H1 (cell line): ENCODE measurements around the gene ATG2B. TPM values are rescaled to one million over a fixed set of nuclear protein-coding genes. Genes with fewer than 3 reads are reported as not detected.

Source experiments
- CTCF ChIA-PET: fragments of 300-600 bp; sonication (Branson Sonifier 250); formaldehyde crosslinking; loops from one replicate; lab custom pipeline; 2021; ENCODE audit not compliant: partially characterized antibody; lab: Charles Lee
- POLR2A ChIA-PET: fragments of 300-600 bp; sonication (Branson Sonifier 250); formaldehyde crosslinking; loops from one replicate; lab custom pipeline; 2021; ENCODE audit warnings: inconsistent platforms; ENCODE audit not compliant: partially characterized antibody; lab: Charles Lee
- DNase-seq, 2 experiments: peaks; one replicate each; pipeline versions ENCODE4 v3.0.0 to v3.0.0-alpha.2; 2010 to 2022; ENCODE audit warnings: low spot score in 2 of 2, low read depth in 1 of 2, mixed read lengths in 1 of 2
- FAIRE-seq: peaks from 2 replicates; lab custom pipeline; 2011; peaks lifted over from hg19 to GRCh38; lab: Jason Lieb, UNC
- H2AFZ ChIP-seq: 2 replicates; pipeline ENCODE4 v1.8.1; 2012; ENCODE audit warnings: low read length, inconsistent platforms
- H2AK5ac ChIP-seq: 2 replicates; pipeline ENCODE4 v1.6.1; 2013; ENCODE audit warnings: low read depth, low read length
- H2BK120ac ChIP-seq: replicated peaks from 2 replicates; pipeline ENCODE3; 2013; ENCODE audit warnings: low read depth, low read length, inconsistent platforms
- H2BK12ac ChIP-seq: 2 replicates; pipeline ENCODE4 v1.6.1; 2013; ENCODE audit warnings: low read depth, low read length
- H2BK15ac ChIP-seq: 2 replicates; pipeline ENCODE4 v1.6.1; 2013; ENCODE audit warnings: low read length
- H2BK20ac ChIP-seq: 2 replicates; pipeline ENCODE4 v1.6.1; 2013; ENCODE audit warnings: low read length
- H2BK5ac ChIP-seq: 2 replicates; pipeline ENCODE4 v1.6.1; 2013; ENCODE audit warnings: low read depth, low read length
- H3K14ac ChIP-seq: 2 replicates; pipeline ENCODE4 v1.6.1; 2013; ENCODE audit warnings: inconsistent platforms; ENCODE audit not compliant: insufficient read length
- H3K18ac ChIP-seq: 2 replicates; pipeline ENCODE4 v1.6.1; 2013; ENCODE audit warnings: low read length; ENCODE audit errors: extremely low read depth
- H3K23ac ChIP-seq: 2 replicates; pipeline ENCODE4 v1.6.1; 2013; ENCODE audit warnings: inconsistent platforms; ENCODE audit not compliant: insufficient read length
- H3K23me2 ChIP-seq: 2 replicates; pipeline ENCODE4 v1.6.1; 2013; ENCODE audit warnings: low read depth, low read length
- H3K27ac ChIP-seq: 2 replicates; pipeline ENCODE4 v1.6.1; 2011; ENCODE audit warnings: low read depth, low read length, inconsistent platforms
- H3K27me3 ChIP-seq, 4 experiments: replicated peaks in 1 of 4; 1 replicate in 1 of 4; 2 replicates in 3 of 4; pipeline versions ENCODE4 v1.6.1 to v1.8.1; 2011 to 2013; ENCODE audit warnings: low read length in 3 of 4, mild to moderate bottlenecking in 3 of 4, inconsistent platforms in 2 of 4, mixed read lengths in 2 of 4, moderate library complexity in 1 of 4; ENCODE audit not compliant: control insufficient read depth in 3 of 4, insufficient read depth in 3 of 4; ENCODE audit errors: extremely low read depth in 1 of 4
- H3K36me3 ChIP-seq, 4 experiments: 2 replicates each; pipeline versions ENCODE4 v1.6.1 to v1.8.1; 2011 to 2013; ENCODE audit warnings: mild to moderate bottlenecking in 4 of 4, low read length in 3 of 4, moderate library complexity in 2 of 4, control low read depth in 1 of 4, inconsistent platforms in 1 of 4; ENCODE audit not compliant: insufficient read depth in 4 of 4, control insufficient read depth in 2 of 4
- H3K4ac ChIP-seq: replicated peaks from 2 replicates; pipeline ENCODE3; 2013; ENCODE audit warnings: low read length, low read depth, mixed read lengths, inconsistent platforms; ENCODE audit not compliant: insufficient read length
- H3K4me1 ChIP-seq, 4 experiments: replicated peaks in 1 of 4; 1 replicate in 1 of 4; 2 replicates in 3 of 4; pipeline versions ENCODE4 v1.6.1 to v1.8.1; 2011 to 2013; ENCODE audit warnings: low read length in 3 of 4, inconsistent platforms in 2 of 4, mixed read lengths in 1 of 4; ENCODE audit not compliant: insufficient read depth in 4 of 4, control insufficient read depth in 3 of 4
- H3K4me2 ChIP-seq, 2 experiments: 2 replicates each; pipeline versions ENCODE4 v1.6.1 to v1.8.1; 2011 to 2013; ENCODE audit warnings: low read depth in 2 of 2, low read length in 2 of 2, control low read depth in 1 of 2, inconsistent platforms in 1 of 2, mild to moderate bottlenecking in 1 of 2; ENCODE audit not compliant: insufficient read depth in 1 of 2
- H3K4me3 ChIP-seq, 4 experiments: fragments of 200-600, 300-600 bp in 1 of 4; sonication (generic), shearing (Covaris generic), sonication (Bioruptor Twin) in 1 of 4; 2 replicates each; pipeline versions ENCODE4 v1.5.1 to v1.8.1; 2011 to 2016; ENCODE audit warnings: low read length in 4 of 4, low read depth in 3 of 4, control low read depth in 2 of 4, inconsistent platforms in 2 of 4, mild to moderate bottlenecking in 2 of 4, mixed read lengths in 1 of 4, moderate library complexity in 1 of 4; ENCODE audit not compliant: insufficient read depth in 2 of 4; ENCODE audit errors: extremely low read depth in 1 of 4
- H3K56ac ChIP-seq: replicated peaks from 2 replicates; pipeline ENCODE3; 2013; ENCODE audit warnings: low read depth, mild to moderate bottlenecking, mixed read lengths, low read length, inconsistent platforms; ENCODE audit not compliant: insufficient read length
- H3K79me1 ChIP-seq: 2 replicates; pipeline ENCODE4 v1.6.1; 2013; ENCODE audit warnings: low read depth, low read length, control low read depth
- H3K79me2 ChIP-seq, 2 experiments: 2 replicates each; pipeline versions ENCODE4 v1.6.1 to v1.8.1; 2012 to 2013; ENCODE audit warnings: low read length in 2 of 2, mild to moderate bottlenecking in 2 of 2, inconsistent platforms in 1 of 2; ENCODE audit not compliant: insufficient read depth in 2 of 2, control insufficient read depth in 1 of 2
- H3K9ac ChIP-seq, 4 experiments: replicated peaks in 1 of 4; 1 replicate in 1 of 4; 2 replicates in 3 of 4; pipeline versions ENCODE4 v1.6.1 to v1.8.1; 2011 to 2013; ENCODE audit warnings: low read depth in 3 of 4, low read length in 3 of 4, control low read depth in 2 of 4, mild to moderate bottlenecking in 2 of 4, moderate library complexity in 2 of 4, inconsistent platforms in 1 of 4; ENCODE audit errors: extremely low read depth in 1 of 4
- H3K9me3 ChIP-seq, 2 experiments: 2 replicates each; pipeline versions ENCODE4 v1.6.1 to v1.8.1; 2012 to 2013; ENCODE audit warnings: mild to moderate bottlenecking in 2 of 2, moderate library complexity in 2 of 2, control low read depth in 1 of 2, inconsistent platforms in 1 of 2, low read depth in 1 of 2, low read length in 1 of 2, mixed read lengths in 1 of 2; ENCODE audit not compliant: insufficient read depth in 2 of 2
- H4K20me1 ChIP-seq, 2 experiments: replicated peaks in 1 of 2; 2 replicates each; pipeline versions ENCODE3 to v1.8.1; 2011 to 2013; ENCODE audit warnings: inconsistent platforms in 2 of 2, low read length in 2 of 2, mild to moderate bottlenecking in 1 of 2; ENCODE audit not compliant: insufficient read depth in 2 of 2, control insufficient read depth in 1 of 2
- H4K5ac ChIP-seq: 2 replicates; pipeline ENCODE4 v1.6.1; 2013; ENCODE audit warnings: low read length, low read depth, mixed read lengths, inconsistent platforms; ENCODE audit not compliant: insufficient read length
- H4K8ac ChIP-seq: 2 replicates; pipeline ENCODE4 v1.8.0; 2013; ENCODE audit warnings: mild to moderate bottlenecking, moderate library complexity, low read length, inconsistent platforms; ENCODE audit not compliant: insufficient read depth; ENCODE audit errors: extremely low read depth
- H4K91ac ChIP-seq: replicated peaks from 2 replicates; pipeline ENCODE3; 2013; ENCODE audit warnings: low read length, mixed read lengths, inconsistent platforms; ENCODE audit not compliant: insufficient read length
- EZH2 ChIP-seq: fragments of 200-600 bp; sonication (generic); IDR thresholded peaks from 2 replicates; pipeline ENCODE4 v1.7.1; 2012; ENCODE audit warnings: low read depth, mild to moderate bottlenecking, moderate library complexity, low read length, inconsistent platforms; ENCODE audit not compliant: severe bottlenecking
- JUN ChIP-seq: IDR thresholded peaks from 2 replicates; pipeline ENCODE4 v1.6.1; 2011; ENCODE audit warnings: low read depth, mild to moderate bottlenecking, improper control_type of control experiment, low read length
- SP1 ChIP-seq: IDR thresholded peaks from 2 replicates; pipeline ENCODE4 v1.6.1; 2011; ENCODE audit warnings: low read depth, low read length
- WGBS, 2 experiments: shearing (Covaris generic) in 1 of 2; methylation state at CpG; one replicate each; pipeline versions ENCODE4 v1.1.6 to v1.1.7; 2013 to 2015; ENCODE audit warnings: low lambda C conversion rate in 2 of 2, mixed read lengths in 2 of 2, inconsistent platforms in 1 of 2, low coverage in 1 of 2, missing lambda C conversion rate in 1 of 2; ENCODE audit not compliant: insufficient replicate concordance in 2 of 2, insufficient coverage in 1 of 2, insufficient read length in 1 of 2; ENCODE audit errors: extremely low coverage in 1 of 2, missing lambda C conversion rate in 1 of 2; 5-methylcytosine and 5-hydroxymethylcytosine counted together
- polyA plus RNA-seq, 7 experiments: library from polyadenylated mRNA; depleted of rRNA in 3 of 7; stranded (reverse) in 5 of 7; unstranded in 2 of 7; fragments of >200 nt in 5 of 7; fragments of 200-250 nt in 2 of 7; gene quantifications; 1 replicate in 5 of 7; 2 replicates in 1 of 7; 4 replicates in 1 of 7; pipeline versions ENCODE4 v1.2.1 to v1.2.3, GENCODE V29; 2011 to 2013; ENCODE audit warnings: missing spikeins in 2 of 7, mixed read lengths in 2 of 7
- total RNA-seq: library from RNA; stranded (reverse); fragmentation: NEBNext Ultra II Directional; extraction: Animal tissue kit (Norgen Biotek cat#: 25700); gene quantifications from 2 replicates; pipeline ENCODE4 v1.2.1, GENCODE V29; 2021

Gene ATG2B
- total and polyA plus RNA-seq, 2 of the 8 experiments (the other 6 are each of a cell fraction or from before 2014, with no cell fraction given) = 4.6 to 14.4 TPM

DNA sequence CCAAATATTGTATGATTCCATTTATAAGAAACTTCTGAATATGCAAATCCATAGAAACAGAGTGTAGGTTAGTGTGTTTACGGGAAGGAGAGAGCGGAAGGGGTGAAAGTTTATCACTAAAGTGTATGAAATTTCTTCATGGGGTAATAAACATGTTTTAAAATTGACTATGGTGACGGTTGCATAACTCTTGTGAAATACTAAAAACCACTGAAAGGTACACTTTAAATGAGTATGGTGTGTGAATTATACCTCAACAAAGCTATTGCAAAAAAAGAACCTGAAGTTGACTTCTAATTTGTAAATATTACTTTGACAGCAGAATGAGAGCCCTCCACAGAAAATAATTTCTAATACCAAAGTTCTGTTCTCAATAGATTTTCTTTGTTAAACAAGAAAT, 47.1 kb downstream of the ATG2B start:
- 88 to 100% methylated on average over 2 to 3 of the region's 3 CpGs for WGBS, 2 experiments
- no peak overlapping the region for H3K14ac ChIP-seq
- DNase-seq (no peak), FAIRE-seq (no peak)
- no peaks in the 10 kb centered on the region for H3K27me3 ChIP-seq
- no peak overlapping the region for H3K23ac ChIP-seq
- H4K8ac ChIP-seq = no peak overlapping the region
- H2BK20ac ChIP-seq = no peak overlapping the region
- no peaks in the 10 kb centered on the region for H3K79me1 ChIP-seq
- no peak overlapping the region for H3K9ac ChIP-seq
- no peak overlapping the region for H3K4ac ChIP-seq
- H4K5ac ChIP-seq = no peak overlapping the region
- peaks cover 0 to 24% (median 4%) of the 10 kb centered on the region in 4 experiments; a peak in 5 of 8 replicates for H3K36me3 ChIP-seq
- H2AK5ac ChIP-seq = no peak overlapping the region
- H2AFZ ChIP-seq = no peak overlapping the region
- CTCF ChIA-PET = interaction anchor here (0.9 to 2.3 kb wide), 2 partner anchors 12 to 18 kb away, joined by 3 to 9 read pairs; no protein-coding TSS in a partner anchor
- no peak overlapping the region for H3K27ac ChIP-seq
- no peak overlapping the region for H4K91ac ChIP-seq
- H2BK15ac ChIP-seq = no peak overlapping the region
- H3K18ac ChIP-seq = no peak overlapping the region
- H3K4me1 ChIP-seq = no peaks in the 10 kb centered on the region
- no peaks in the 10 kb centered on the region for H3K23me2 ChIP-seq
- H3K79me2 ChIP-seq = no peaks in the 10 kb centered on the region
- H3K9me3 ChIP-seq = no peaks in the 10 kb centered on the region
- no peak overlapping the region for H3K4me3 ChIP-seq
- H2BK120ac ChIP-seq = no peak overlapping the region
- POLR2A ChIA-PET = no interaction called here
- H4K20me1 ChIP-seq = no peaks in the 10 kb centered on the region
- no peak overlapping the region for H3K4me2 ChIP-seq
- no peak overlapping the region for H2BK12ac ChIP-seq
- no peak overlapping the region for H2BK5ac ChIP-seq
- H3K56ac ChIP-seq = no peak overlapping the region
- TF ChIP-seq JUN (no peak), EZH2 (no peak), SP1 (no peak)
